GM12872 (cell line): ENCODE results near the gene SIM2.

Source experiments
- CTCF ChIP-seq: IDR thresholded peaks from 3 replicates; pipeline ENCODE4 v1.5.1; 2011; ENCODE audit warnings: low read depth, mild to moderate bottlenecking, low read length, moderate library complexity; ENCODE audit not compliant: insufficient read depth

Gene SIM2

GRCh38 chr21:36791695-36792470 is 93.0 kb downstream of the SIM2 start:
- TF ChIP-seq CTCF, result no peak

- TF ChIP-seq CTCF, result no peak
Observed at GRCh38 chr21:36792505-36792967, 93.6 kb downstream of the SIM2 start.

- TF ChIP-seq CTCF, result no peak
Observed at GRCh38 chr21:36796070-36796469, 97.2 kb downstream of the SIM2 start.

GRCh38 chr21:36798491-36798890 is 99.6 kb downstream of the SIM2 start:
- TF ChIP-seq CTCF, result no peak
